ENCODE results near the gene SLC15A3. TPM values are rescaled to one million over a fixed set of nuclear protein-coding genes. Genes with fewer than 3 reads are reported as not detected.

Gene SLC15A3
- total RNA-seq, 1 experiment from 2014 or later: 10.2 TPM

GRCh38 chr11:60887556-60887955, 64.4 kb downstream of the SLC15A3 start:
- peaks cover 8% of the 10 kb centered on the region for H3K36me3 Mint-ChIP-seq
- ChIA-PET POLR2A (interaction anchor here (1.0 to 1.1 kb wide), 3 partner anchors 35 to 56 kb away, joined by 3 read pairs; no protein-coding TSS in a partner anchor), CTCF (interaction anchor here (0.6 to 5.4 kb wide), 50 partner anchors 9 to 1221 kb away, joined by 3 to 277 read pairs (median 5); partner anchors contain the start of genes CCDC86, MS4A10, MS4A15 and PTGDR2)
- H3K9me3 Mint-ChIP-seq: no peaks in the 10 kb centered on the region
- H3K4me1 Mint-ChIP-seq: no peaks in the 10 kb centered on the region
- no peaks in the 10 kb centered on the region for H3K27me3 Mint-ChIP-seq (ENCODE audit: low read depth)
- H3K27ac Mint-ChIP-seq: no peak overlapping the region
- no peak overlapping the region for H3K4me3 Mint-ChIP-seq
- DNase-seq (ENCODE audit: low spot score) (peak; percentile 60), ATAC-seq (peak; percentile 99)
- peak; percentile 35; the same call in 1 of the 2 replicates for TF ChIP-seq CTCF (IDR thresholded peaks at IDR 0.05)
- TF ChIP-seq MYBL2 (CRISPR knock-in tag; IDR thresholded peaks at IDR 0.05): no peak

Other genes with a start within 250 kb of the SLC15A3 start
- not detected in 3 replicates for gene MS4A18, start 227.5 kb downstream of the SLC15A3 start, total RNA-seq (2021)
- gene MS4A15, start 195.3 kb downstream of the SLC15A3 start, total RNA-seq (2021): 0.09 to 0.41 TPM (median 0.39 TPM) in 3 replicates
- not detected in 3 replicates for gene MS4A10, start 166.8 kb downstream of the SLC15A3 start, total RNA-seq (2021)
- gene CCDC86, start 110.1 kb downstream of the SLC15A3 start, total RNA-seq (2021): 49.4 to 53.5 TPM (median 53.1 TPM) in 3 replicates
- 0.07 to 0.14 TPM (median 0.14 TPM) in 3 replicates for gene PTGDR2, start 96.2 kb downstream of the SLC15A3 start, total RNA-seq (2021)
- not detected in 3 replicates for gene ZP1, start 84.6 kb downstream of the SLC15A3 start, total RNA-seq (2021)
- gene PRPF19, start 45.6 kb downstream of the SLC15A3 start, total RNA-seq (2021): 103 to 116 TPM (median 105 TPM) in 3 replicates
- gene TMEM109, start 38.0 kb downstream of the SLC15A3 start, total RNA-seq (2021): 24.1 to 26.8 TPM (median 25.1 TPM) in 3 replicates
- gene TMEM132A, start 27.7 kb downstream of the SLC15A3 start, total RNA-seq (2021): 110 to 114 TPM (median 114 TPM) in 3 replicates
- 0.53 to 1.0 TPM (median 0.73 TPM) in 3 replicates for gene CD6, start 19.5 kb upstream of the SLC15A3 start, total RNA-seq (2021)
- gene CD5, start 150.3 kb upstream of the SLC15A3 start, total RNA-seq (2021): 0.30 to 0.37 TPM (median 0.32 TPM) in 3 replicates
- gene VPS37C, start 209.2 kb upstream of the SLC15A3 start, total RNA-seq (2021): 22.2 to 23.9 TPM (median 23.4 TPM) in 3 replicates